ENCODE measurements around the gene SLU7.

Gene SLU7

GRCh38 chr5:160427607-160428006 lies 8.7 kb upstream of the SLU7 start:
- no peak for DNase-seq (ENCODE audit: low read depth, low spot score)
- H3K4me3 ChIP-seq (ENCODE audit: low read length), result no peak overlapping the region

- H3K4me3 ChIP-seq (ENCODE audit: low read length), result peak overlapping the region; percentile 95
- no peak for DNase-seq (ENCODE audit: low read depth, low spot score)
These were observed 4.2 kb upstream of the SLU7 start for GRCh38 chr5:160423099-160423498.

- peak within 1 kb of the TSS; percentile 95 for H3K4me3 ChIP-seq (ENCODE audit: low read length)
- DNase-seq (ENCODE audit: low read depth, low spot score), result peak; percentile 94
These were observed 2.9 kb upstream of the SLU7 start, which contains the start of gene PTTG1 for GRCh38 chr5:160421625-160422258. PTTG1 (plus strand) TSS chr5:160421855; CDS start chr5:160422313, 458 bp downstream.

GRCh38 chr5:160420331-160420610 lies 1.4 kb upstream of the SLU7 start:
- DNase-seq (ENCODE audit: low read depth, low spot score), result no peak
- H3K4me3 ChIP-seq (ENCODE audit: low read length), result no peak overlapping the region

GRCh38 chr5:160419458-160420330 lies 813 bp upstream of the SLU7 start:
- peak overlapping the region; percentile 97 for H3K4me3 ChIP-seq (ENCODE audit: low read length)
- DNase-seq (ENCODE audit: low read depth, low spot score), result no peak

- peak; percentile 83 for DNase-seq (ENCODE audit: low read depth, low spot score)
- H3K4me3 ChIP-seq (ENCODE audit: low read length), result peak within 1 kb of the TSS; percentile 87
These were observed 19.2 kb downstream of the SLU7 start, which contains the start of gene FAM200C for GRCh38 chr5:160399402-160400353. FAM200C (minus strand) TSS chr5:160400054; CDS start chr5:160395490, 4,564 bp downstream.

- peak overlapping the region; percentile 87 for H3K4me3 ChIP-seq (ENCODE audit: low read length)
- DNase-seq (ENCODE audit: low read depth, low spot score), result no peak
These were observed 20.1 kb downstream of the SLU7 start for GRCh38 chr5:160398806-160399205.

- no peak for DNase-seq (ENCODE audit: low read depth, low spot score)
- H3K4me3 ChIP-seq (ENCODE audit: low read length), result no peak overlapping the region
These were observed 21.4 kb downstream of the SLU7 start for GRCh38 chr5:160397492-160397891.

GRCh38 chr5:160395111-160395510 lies 23.8 kb downstream of the SLU7 start:
- H3K4me3 ChIP-seq (ENCODE audit: low read length), result no peak overlapping the region
- DNase-seq (ENCODE audit: low read depth, low spot score), result no peak

GRCh38 chr5:160390787-160391696 lies 27.8 kb downstream of the SLU7 start:
- H3K4me3 ChIP-seq (ENCODE audit: low read length), result no peak overlapping the region
- DNase-seq (ENCODE audit: low read depth, low spot score), result peak; percentile 20

- DNase-seq (ENCODE audit: low read depth, low spot score), result no peak
- no peak overlapping the region for H3K4me3 ChIP-seq (ENCODE audit: low read length)
These were observed 31.4 kb downstream of the SLU7 start for GRCh38 chr5:160387445-160387844.

GRCh38 chr5:160385496-160385895 lies 33.4 kb downstream of the SLU7 start:
- DNase-seq (ENCODE audit: low read depth, low spot score), result no peak

GRCh38 chr5:160384681-160385080 lies 34.2 kb downstream of the SLU7 start:
- no peak for DNase-seq (ENCODE audit: low read depth, low spot score)

More at GRCh38 chr5:160385496-160385895, 33.4 kb downstream of the SLU7 start:
- no peak overlapping the region for H3K4me3 ChIP-seq (ENCODE audit: low read length)

GRCh38 chr5:160382346-160382745 lies 36.5 kb downstream of the SLU7 start:
- H3K4me3 ChIP-seq (ENCODE audit: low read length), result no peak overlapping the region
- no peak for DNase-seq (ENCODE audit: low read depth, low spot score)

More at GRCh38 chr5:160384681-160385080, 34.2 kb downstream of the SLU7 start:
- H3K4me3 ChIP-seq (ENCODE audit: low read length), result no peak overlapping the region

- DNase-seq (ENCODE audit: low read depth, low spot score), result no peak
- no peak overlapping the region for H3K4me3 ChIP-seq (ENCODE audit: low read length)
These were observed 38.8 kb downstream of the SLU7 start for GRCh38 chr5:160380041-160380440.

- H3K4me3 ChIP-seq (ENCODE audit: low read length), result no peak overlapping the region
- DNase-seq (ENCODE audit: low read depth, low spot score), result no peak
These were observed 39.4 kb downstream of the SLU7 start for GRCh38 chr5:160379511-160379910.

GRCh38 chr5:160378330-160378729 lies 40.6 kb downstream of the SLU7 start:
- H3K4me3 ChIP-seq (ENCODE audit: low read length), result no peak overlapping the region
- DNase-seq (ENCODE audit: low read depth, low spot score), result no peak

GRCh38 chr5:160377651-160378050 lies 41.2 kb downstream of the SLU7 start:
- no peak for DNase-seq (ENCODE audit: low read depth, low spot score)
- H3K4me3 ChIP-seq (ENCODE audit: low read length), result no peak overlapping the region

Data from Jurkat, Clone E6-1 (cell line).